Urinary bladder (tissue), 4 donors: ENCODE measurements around the gene DPP6. TPM values are rescaled to one million over a fixed set of nuclear protein-coding genes. Genes with fewer than 3 reads are reported as not detected.
"Not testable (repeated sequence)": the region's sequence is repeated elsewhere in the genome, so short reads cannot be mapped to it uniquely, and the experiment has no call there.

Experiments used
- DNase-seq: peaks from one replicate; pipeline ENCODE4 v3.0.0-alpha.2; 2015; ENCODE audit errors: extremely low spot score
- H3K27ac ChIP-seq: one replicate; pipeline ENCODE4 v1.5.1; 2013; ENCODE audit warnings: low read depth, mild to moderate bottlenecking, moderate library complexity
- H3K36me3 ChIP-seq: one replicate; pipeline ENCODE4 v1.6.1; 2013; ENCODE audit warnings: mild to moderate bottlenecking, moderate library complexity; ENCODE audit not compliant: insufficient read depth
- H3K4me1 ChIP-seq: one replicate; pipeline ENCODE4 v1.6.1; 2013; ENCODE audit warnings: mild to moderate bottlenecking, moderate library complexity; ENCODE audit not compliant: insufficient read depth
- H3K4me3 ChIP-seq: one replicate; pipeline ENCODE4 v1.5.1; 2013; ENCODE audit warnings: low read depth, low read length
- WGBS: extraction: QIAGEN DNeasy Blood & Tissue Kit; methylation state at CpG from one replicate; pipeline ENCODE4 v1.1.7; 2013; 5-methylcytosine and 5-hydroxymethylcytosine counted together
- polyA plus RNA-seq: library from polyadenylated mRNA; stranded (reverse); fragments of 200-250 nt; gene quantifications from one replicate; pipeline ENCODE4 v1.2.3, GENCODE V29; 2013
- total RNA-seq: library from RNA; depleted of rRNA; stranded (reverse); fragments of >200 nt; gene quantifications from one replicate; pipeline ENCODE4 v1.2.3, GENCODE V29; 2014
- donor health status: healthy with polysubstance abuse.
- donor health status: healthy.

DPP6 gene
- total and polyA plus RNA-seq, 2 donors: 1.2 to 2.4 TPM

GRCh38 chr7:154109615-154110014 is 57.4 kb downstream of the DPP6 start:
- WGBS: no CpG with 5 or more reads among the region's 3 CpGs
- not testable (repeated sequence) for H3K4me1 ChIP-seq, H3K27ac ChIP-seq, DNase-seq, H3K4me3 ChIP-seq, H3K36me3 ChIP-seq

GRCh38 chr7:154113732-154114351 is 61.6 kb downstream of the DPP6 start:
- H3K4me3 ChIP-seq, H3K4me1 ChIP-seq, H3K36me3 ChIP-seq, H3K27ac ChIP-seq, DNase-seq: not testable (repeated sequence)
- WGBS: 67% methylated on average over 4 of the region's 4 CpGs

- not testable (repeated sequence) for H3K36me3 ChIP-seq, H3K4me1 ChIP-seq, H3K4me3 ChIP-seq, DNase-seq, H3K27ac ChIP-seq
- 68% methylated on average over 12 of the region's 12 CpGs for WGBS
Measured at GRCh38 chr7:154117411-154118390, 65.5 kb downstream of the DPP6 start.

- DNase-seq, H3K27ac ChIP-seq, H3K4me3 ChIP-seq, H3K36me3 ChIP-seq, H3K4me1 ChIP-seq: not testable (repeated sequence)
- WGBS: 70% methylated on average over 5 of the region's 5 CpGs
Measured at GRCh38 chr7:154120825-154121224, 68.6 kb downstream of the DPP6 start.

- H3K4me1 ChIP-seq, H3K27ac ChIP-seq, H3K4me3 ChIP-seq, DNase-seq, H3K36me3 ChIP-seq: not testable (repeated sequence)
- WGBS: 77% methylated on average over 7 of the region's 10 CpGs
Measured at GRCh38 chr7:154122720-154123119, 70.5 kb downstream of the DPP6 start.

- H3K36me3 ChIP-seq, DNase-seq, H3K4me3 ChIP-seq, H3K4me1 ChIP-seq, H3K27ac ChIP-seq: not testable (repeated sequence)
- 89% methylated on average over 7 of the region's 7 CpGs for WGBS
Measured at GRCh38 chr7:154123397-154123796, 71.2 kb downstream of the DPP6 start.

GRCh38 chr7:154129142-154129541 is 76.9 kb downstream of the DPP6 start:
- not testable (repeated sequence) for DNase-seq, H3K36me3 ChIP-seq, H3K27ac ChIP-seq, H3K4me1 ChIP-seq, H3K4me3 ChIP-seq
- 64% methylated on average over 5 of the region's 5 CpGs for WGBS

GRCh38 chr7:154132617-154133016 is 80.4 kb downstream of the DPP6 start:
- not testable (repeated sequence) for H3K27ac ChIP-seq, H3K36me3 ChIP-seq, H3K4me1 ChIP-seq, DNase-seq, H3K4me3 ChIP-seq
- 85% methylated on average over 3 of the region's 4 CpGs for WGBS

- H3K4me3 ChIP-seq, H3K36me3 ChIP-seq, DNase-seq, H3K4me1 ChIP-seq, H3K27ac ChIP-seq: not testable (repeated sequence)
- 83% methylated on average over 6 of the region's 7 CpGs for WGBS
Measured at GRCh38 chr7:154133703-154134277, 81.6 kb downstream of the DPP6 start.

- WGBS: no CpG with 5 or more reads among the region's 1 CpG
Measured at GRCh38 chr7:154134698-154135097, 82.5 kb downstream of the DPP6 start.

GRCh38 chr7:154135646-154136045 is 83.4 kb downstream of the DPP6 start:
- H3K4me1 ChIP-seq, H3K4me3 ChIP-seq, H3K36me3 ChIP-seq, DNase-seq, H3K27ac ChIP-seq: not testable (repeated sequence)

More at GRCh38 chr7:154134698-154135097, 82.5 kb downstream of the DPP6 start:
- not testable (repeated sequence) for H3K27ac ChIP-seq, H3K4me3 ChIP-seq, DNase-seq, H3K4me1 ChIP-seq, H3K36me3 ChIP-seq

- 72% methylated on average over 5 of the region's 9 CpGs for WGBS
- H3K36me3 ChIP-seq, H3K4me1 ChIP-seq, H3K27ac ChIP-seq, H3K4me3 ChIP-seq, DNase-seq: not testable (repeated sequence)
Measured at GRCh38 chr7:154145922-154146706, 93.9 kb downstream of the DPP6 start.

- not testable (repeated sequence) for H3K4me1 ChIP-seq, H3K27ac ChIP-seq, H3K4me3 ChIP-seq, DNase-seq, H3K36me3 ChIP-seq
- WGBS: 56% methylated on average over 6 of the region's 8 CpGs
Measured at GRCh38 chr7:154146707-154147038, 94.5 kb downstream of the DPP6 start.
